Thoracic aorta (tissue), 2 donors: ENCODE results near the gene PTPRG. TPM values are rescaled to one million over a fixed set of nuclear protein-coding genes. Genes with fewer than 3 reads are reported as not detected.

Source experiments
- ATAC-seq: fragments of 150-250 bp; one replicate; pipeline ENCODE4 v1.8.0; 2017; ENCODE audit warnings: low read depth; ENCODE audit not compliant: insufficient number of reproducible peaks, low FRiP score
- DNase-seq: peaks from one replicate; pipeline ENCODE4 v3.0.0-alpha.2; 2020; ENCODE audit warnings: low spot score
- H3K27ac ChIP-seq, 2 donors: fragments of 200-600 bp; sonication (generic); 1 replicate in 1 of 2; 2 replicates in 1 of 2; pipeline ENCODE4 v1.5.1; 2016; ENCODE audit warnings: mild to moderate bottlenecking in 2 of 2, moderate library complexity in 2 of 2
- H3K27me3 ChIP-seq: fragments of 200-600 bp; sonication (generic); replicated peaks from 2 replicates; pipeline ENCODE4 v1.6.0; 2016; ENCODE audit warnings: mild to moderate bottlenecking; ENCODE audit not compliant: insufficient read depth
- H3K36me3 ChIP-seq: fragments of 200-600 bp; sonication (generic); one replicate; pipeline ENCODE4 v1.5.1; 2016
- H3K4me1 ChIP-seq, 2 donors: fragments of 200-600 bp; sonication (generic); 1 replicate in 1 of 2; 2 replicates in 1 of 2; pipeline versions ENCODE4 v1.5.1 to v1.6.0; 2016; ENCODE audit warnings: low read depth in 2 of 2, mild to moderate bottlenecking in 1 of 2; ENCODE audit not compliant: control insufficient read depth in 1 of 2
- H3K4me3 ChIP-seq: fragments of 200-600 bp; sonication (generic); 2 replicates; pipeline ENCODE4 v1.5.1; 2016; ENCODE audit warnings: mild to moderate bottlenecking
- H3K9me3 ChIP-seq: fragments of 200-600 bp; sonication (generic); 2 replicates; pipeline ENCODE4 v1.5.1; 2016
- total RNA-seq, 2 donors: library from RNA; depleted of rRNA; stranded (reverse); fragments of >200 nt; gene quantifications; one replicate each; pipeline versions ENCODE4 v1.1.0 to v1.2.3, GENCODE V29; 2016
- TF ChIP-seq, protein P1 (sequence below): fragments of 200-600 bp; sonication (generic); IDR thresholded peaks from one replicate; pipeline ENCODE4 v1.5.1; 2019; ENCODE audit warnings: antibody characterized with exemption

PTPRG gene
- total RNA-seq, 2 donors from 2014 or later: 154 to 208 TPM

DNA sequence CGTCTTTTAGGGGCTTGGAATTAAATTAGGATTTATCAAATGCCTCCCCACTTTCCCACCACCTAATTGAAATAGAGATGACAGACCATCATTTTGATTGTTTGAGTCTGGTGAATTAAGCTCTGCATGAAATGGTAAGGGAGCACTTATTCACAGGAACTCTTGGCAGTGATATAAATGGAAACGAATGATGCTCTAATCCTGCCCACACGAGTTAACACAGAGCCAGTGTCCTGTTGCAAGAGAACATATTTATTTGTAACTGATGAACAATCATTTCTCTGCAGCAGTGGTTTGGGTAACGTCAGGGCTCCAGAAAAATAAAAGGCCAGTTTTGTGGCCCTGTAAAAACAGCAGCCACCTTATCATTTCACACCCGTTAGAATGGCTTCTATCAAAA is 648.6 kb downstream of the PTPRG start:
- H3K36me3 ChIP-seq: no peaks in the 10 kb centered on the region
- TF ChIP-seq, protein P1, sequence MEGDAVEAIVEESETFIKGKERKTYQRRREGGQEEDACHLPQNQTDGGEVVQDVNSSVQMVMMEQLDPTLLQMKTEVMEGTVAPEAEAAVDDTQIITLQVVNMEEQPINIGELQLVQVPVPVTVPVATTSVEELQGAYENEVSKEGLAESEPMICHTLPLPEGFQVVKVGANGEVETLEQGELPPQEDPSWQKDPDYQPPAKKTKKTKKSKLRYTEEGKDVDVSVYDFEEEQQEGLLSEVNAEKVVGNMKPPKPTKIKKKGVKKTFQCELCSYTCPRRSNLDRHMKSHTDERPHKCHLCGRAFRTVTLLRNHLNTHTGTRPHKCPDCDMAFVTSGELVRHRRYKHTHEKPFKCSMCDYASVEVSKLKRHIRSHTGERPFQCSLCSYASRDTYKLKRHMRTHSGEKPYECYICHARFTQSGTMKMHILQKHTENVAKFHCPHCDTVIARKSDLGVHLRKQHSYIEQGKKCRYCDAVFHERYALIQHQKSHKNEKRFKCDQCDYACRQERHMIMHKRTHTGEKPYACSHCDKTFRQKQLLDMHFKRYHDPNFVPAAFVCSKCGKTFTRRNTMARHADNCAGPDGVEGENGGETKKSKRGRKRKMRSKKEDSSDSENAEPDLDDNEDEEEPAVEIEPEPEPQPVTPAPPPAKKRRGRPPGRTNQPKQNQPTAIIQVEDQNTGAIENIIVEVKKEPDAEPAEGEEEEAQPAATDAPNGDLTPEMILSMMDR: no peak
- H3K4me1 ChIP-seq: no peaks in the 10 kb centered on the region
- H3K27ac ChIP-seq: no peak overlapping the region
- H3K4me3 ChIP-seq: no peak overlapping the region
- H3K27me3 ChIP-seq: no peaks in the 10 kb centered on the region
- ATAC-seq (no peak), DNase-seq (no peak)
- no peaks in the 10 kb centered on the region for H3K9me3 ChIP-seq

GRCh38 chr3:62211675-62212429 is 650.5 kb downstream of the PTPRG start:
- no peak for DNase-seq
- TF ChIP-seq, protein P1: no peak
- no peak overlapping the region for H3K4me3 ChIP-seq
- no peak for ATAC-seq
- no peak overlapping the region for H3K27ac ChIP-seq
- H3K9me3 ChIP-seq: no peaks in the 10 kb centered on the region
- no peaks in the 10 kb centered on the region for H3K36me3 ChIP-seq
- no peaks in the 10 kb centered on the region for H3K27me3 ChIP-seq
- no peaks in the 10 kb centered on the region for H3K4me1 ChIP-seq

DNA sequence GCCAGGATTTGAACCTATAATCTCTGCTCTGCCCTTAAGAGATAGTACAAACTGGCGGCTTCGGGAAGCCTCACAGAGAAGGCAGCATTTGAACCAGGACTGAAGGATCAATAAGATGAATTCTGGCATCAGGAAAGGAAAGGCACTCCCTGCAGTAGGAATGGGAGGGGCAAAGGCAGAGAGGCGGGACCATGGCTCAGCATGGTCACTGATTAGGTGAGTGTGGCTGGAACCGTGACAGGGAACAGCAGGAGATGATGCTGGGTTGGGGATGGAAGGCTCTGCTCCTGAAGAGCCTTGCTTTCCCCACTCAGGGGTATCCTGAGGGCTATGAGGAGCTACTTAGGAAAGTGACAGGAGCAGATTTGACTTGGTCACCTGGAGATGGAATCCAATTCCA is 653.5 kb downstream of the PTPRG start:
- H3K36me3 ChIP-seq: peaks cover 3% of the 10 kb centered on the region
- no peak for ATAC-seq
- H3K27me3 ChIP-seq: no peaks in the 10 kb centered on the region
- DNase-seq: no peak
- H3K9me3 ChIP-seq: no peaks in the 10 kb centered on the region
- TF ChIP-seq, protein P1: no peak
- no peaks in the 10 kb centered on the region for H3K4me1 ChIP-seq
- no peak overlapping the region for H3K27ac ChIP-seq
- no peak overlapping the region for H3K4me3 ChIP-seq

- Histone ChIP-seq H3K9me3 (no peaks in the 10 kb centered on the region), H3K27me3 (no peaks in the 10 kb centered on the region), H3K27ac (no peak overlapping the region), H3K4me3 (no peak overlapping the region), H3K4me1 (no peaks in the 10 kb centered on the region), H3K36me3 (peaks cover 3% of the 10 kb centered on the region)
- DNase-seq: no peak
- no peak for ATAC-seq
- TF ChIP-seq, protein P1: no peak
These were observed 659.2 kb downstream of the PTPRG start for GRCh38 chr3:62220616-62221015.

DNA sequence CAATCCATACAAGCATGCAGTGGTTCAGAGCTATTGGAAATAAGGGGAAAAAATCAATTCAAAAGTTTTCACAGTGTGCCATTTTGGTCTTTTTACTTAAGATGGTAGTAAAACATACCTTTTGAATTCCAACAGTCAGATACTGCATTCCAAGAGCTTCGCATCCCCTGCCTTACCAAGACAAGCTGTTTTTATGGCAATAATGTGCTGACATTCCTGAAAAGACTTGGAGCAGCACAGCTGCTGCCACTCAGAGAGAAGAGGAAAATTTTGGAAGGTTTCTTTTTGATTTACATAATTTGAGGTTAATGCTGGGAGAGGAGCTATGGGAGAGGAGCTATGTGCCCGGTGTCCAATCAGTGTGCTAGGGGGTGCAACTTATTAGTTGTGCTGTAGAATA is 663.7 kb downstream of the PTPRG start:
- Histone ChIP-seq H3K4me3 (no peak overlapping the region), H3K27me3 (no peaks in the 10 kb centered on the region), H3K9me3 (no peaks in the 10 kb centered on the region), H3K27ac (no peak overlapping the region), H3K4me1 (no peaks in the 10 kb centered on the region), H3K36me3 (no peaks in the 10 kb centered on the region)
- no peak for ATAC-seq
- no peak for DNase-seq
- TF ChIP-seq, protein P1: no peak
